ENCODE data around the gene DDX21. TPM values are rescaled to one million over a fixed set of nuclear protein-coding genes. Genes with fewer than 3 reads are reported as not detected.

DDX21 gene
- total and polyA plus RNA-seq, 9 of the 15 experiments (the other 6 are each of a cell fraction or from before 2014, with no cell fraction given), result 143 to 365 (median 281) TPM

DNA sequence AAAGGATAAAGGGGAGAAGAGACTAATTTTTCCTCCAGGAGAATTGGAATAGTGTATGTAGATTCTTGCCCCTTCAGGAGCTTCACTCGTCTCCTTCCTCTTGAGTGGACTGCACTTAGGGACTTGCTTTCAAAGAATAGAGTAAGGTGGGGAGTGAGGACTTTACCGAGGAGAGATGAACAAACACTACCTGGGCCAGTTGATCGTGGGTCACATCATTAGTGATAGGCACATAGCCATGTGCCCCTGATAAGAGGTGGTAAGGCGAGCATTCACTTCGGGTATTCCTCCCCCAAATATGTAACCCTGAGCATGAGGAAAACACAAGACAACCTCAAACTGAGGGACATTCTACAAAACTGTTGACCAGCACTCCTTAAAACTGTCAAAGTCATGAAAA lies 18.0 kb downstream of the DDX21 start:
- H3K4me1 ChIP-seq (replicated peaks in 1 of 2; ENCODE audit: control insufficient read depth in 2 of 2, insufficient read depth in 2 of 2, low read length in 2 of 2), result no peaks in the 10 kb centered on the region
- 76% methylated on average over 5 of the region's 5 CpGs for WGBS (ENCODE audit: insufficient coverage, low coverage, missing lambda C conversion rate)
- ATAC-seq (no peak), DNase-seq (ENCODE audit: extremely low read depth in 1 of 4, low spot score in 3 of 4) (no peak), FAIRE-seq (peak; percentile 51)
- H4K20me1 ChIP-seq (replicated peaks; ENCODE audit: control insufficient read depth, insufficient read depth, low read length), result 0 out of 2 replicates have a peak, but pooled peaks cover 5% of the 10 kb centered on the region
- H3K9me3 ChIP-seq (replicated peaks; ENCODE audit: control insufficient read depth, insufficient read depth, low read depth, low read length), result no peaks in the 10 kb centered on the region
- H3K4me2 ChIP-seq (ENCODE audit: insufficient read depth, low read length), result no peak overlapping the region
- no peak overlapping the region for H2AFZ ChIP-seq (ENCODE audit: low read depth, low read length)
- peaks cover 47% of the 10 kb centered on the region for H3K79me2 ChIP-seq (ENCODE audit: control insufficient read depth, insufficient read depth, low read length)
- POLR2A ChIA-PET, result interaction anchor here (0.6 to 10.0 kb wide), 5 partner anchors 10 to 1398 kb away, joined by 3 to 99 read pairs (median 10); partner anchors contain the start of gene DDX21
- no peak overlapping the region for H3K9ac ChIP-seq (ENCODE audit: insufficient read depth in 1 of 2, low read depth in 2 of 2, low read length in 2 of 2)
- no peaks in the 10 kb centered on the region for H3K9me1 ChIP-seq (ENCODE audit: control insufficient read depth, insufficient read depth, low read length)
- no peak overlapping the region for H3K27ac ChIP-seq (ENCODE audit: extremely low read depth, low read depth, low read length)
- CTCF ChIA-PET (ENCODE audit: low intra/inter-chr PET ratio), result no interaction called here
- intact Hi-C loops (cut with micrococcal nuclease), result loop anchor here (10.0 kb wide), 1 partner anchor 219 kb away; no protein-coding TSS in a partner anchor
- H3K27me3 ChIP-seq (ENCODE audit: control insufficient read depth in 2 of 2, insufficient read depth in 2 of 2, low read length in 2 of 2), result no peaks in the 10 kb centered on the region
- in situ Hi-C loops (cut with MboI), result no loop called here
- peaks cover 100% of the 10 kb centered on the region for H3K36me3 ChIP-seq (ENCODE audit: control insufficient read depth, insufficient read depth, low read length)
- no peak overlapping the region for H3K4me3 ChIP-seq
- TF ChIP-seq ZNF79 (CRISPR knock-in tag; IDR thresholded peaks at IDR 0.05; ENCODE audit: low read depth), result no peak
- peak; percentile 20 for TF ChIP-seq RBM22 (IDR thresholded peaks at IDR 0.05; ENCODE audit: low read depth, low read length, poor library complexity, severe bottlenecking)
- 0 out of 2 replicates have a peak, but pooled peaks have one; percentile 39 for TF ChIP-seq POLR2A (conservative IDR thresholded peaks at IDR 0.05)
- no peak for TF ChIP-seq NCOR1 (IDR thresholded peaks at IDR 0.05)
- TF ChIP-seq ZSCAN29 (IDR thresholded peaks at IDR 0.05), result no peak
- TF ChIP-seq POLR2AphosphoS5 (IDR thresholded peaks at IDR 0.05; ENCODE audit: control insufficient read depth, insufficient read depth, low read depth, low read length), result peak; percentile 53
- TF ChIP-seq TAF15 (IDR thresholded peaks at IDR 0.05; ENCODE audit: low read depth, low read length), result no peak
- BruUV-seq (replicated peaks), result TSS peak; percentile 5

Measured in K562 (cell line).